Measurements from ENCODE around the gene ZMAT5. TPM values are rescaled to one million over a fixed set of nuclear protein-coding genes. Genes with fewer than 3 reads are reported as not detected.

Gene ZMAT5
- total RNA-seq, 1 donor from 2014 or later: 28.5 TPM

DNA sequence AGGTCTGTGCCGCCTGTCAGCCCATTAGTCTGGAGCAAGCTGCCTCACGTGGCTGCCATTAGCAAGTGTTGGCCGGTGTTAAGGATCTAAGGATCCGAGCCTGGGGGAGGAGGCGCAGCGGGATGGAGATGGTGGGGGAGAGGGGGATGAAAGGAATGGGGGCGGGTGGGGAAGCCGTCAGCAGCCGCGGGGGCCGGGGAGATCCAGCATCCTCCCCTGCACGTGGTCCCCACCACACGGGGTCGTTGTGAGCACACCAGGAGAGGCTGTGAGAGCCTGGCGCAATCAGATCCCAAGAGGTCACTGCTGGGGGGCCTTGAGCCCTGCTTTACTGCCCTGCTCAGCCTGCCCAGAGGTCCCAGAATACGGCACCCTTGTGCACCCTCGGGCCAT lies 39.7 kb downstream of the ZMAT5 start:
- no peak overlapping the region for H3K27ac Mint-ChIP-seq
- no peaks in the 10 kb centered on the region for H3K4me1 Mint-ChIP-seq (ENCODE audit: low read depth)
- no peak for DNase-seq (ENCODE audit: low spot score)
- peaks cover 3% of the 10 kb centered on the region for H3K27me3 Mint-ChIP-seq (ENCODE audit: insufficient read depth)
- H3K4me3 Mint-ChIP-seq: no peak overlapping the region
- no peaks in the 10 kb centered on the region for H3K36me3 Mint-ChIP-seq (ENCODE audit: low read depth)
- no peaks in the 10 kb centered on the region for H3K9me3 Mint-ChIP-seq
- intact Hi-C loops (cut with micrococcal nuclease): no loop called here

DNA sequence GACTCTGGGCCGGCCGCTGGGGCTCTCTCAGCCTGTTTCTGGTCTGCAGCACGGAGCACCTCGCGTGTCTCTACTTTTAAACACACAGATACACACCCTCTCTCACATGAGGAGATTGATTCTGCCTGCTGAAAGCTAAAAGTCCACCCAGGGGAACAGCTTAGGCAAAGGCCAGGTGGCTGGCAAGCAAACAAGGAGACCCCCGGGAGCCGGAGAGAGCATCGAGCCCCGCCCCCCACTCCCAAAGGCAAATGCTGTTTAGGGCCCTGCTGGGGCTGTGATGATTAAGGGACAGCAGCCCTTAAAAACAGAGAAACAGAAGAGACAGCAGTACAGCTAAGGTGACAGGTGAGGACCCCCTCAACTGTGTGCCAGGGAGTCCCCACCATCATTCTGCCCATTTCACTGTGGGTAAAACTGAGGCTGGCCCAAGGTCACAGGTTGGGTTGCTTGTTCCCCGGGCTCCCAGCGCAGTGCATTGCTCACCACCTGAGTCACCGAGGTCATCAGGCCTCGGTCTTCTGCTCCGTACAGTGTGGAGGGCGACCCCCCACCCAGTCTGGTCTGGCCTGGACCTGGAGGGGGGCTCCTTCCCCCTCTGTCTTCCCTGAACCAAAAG lies 40.2 kb downstream of the ZMAT5 start:
- intact Hi-C loops (cut with micrococcal nuclease): no loop called here
- no peaks in the 10 kb centered on the region for H3K4me1 Mint-ChIP-seq (ENCODE audit: low read depth)
- H3K36me3 Mint-ChIP-seq (ENCODE audit: low read depth): no peaks in the 10 kb centered on the region
- no peak overlapping the region for H3K27ac Mint-ChIP-seq
- no peaks in the 10 kb centered on the region for H3K9me3 Mint-ChIP-seq
- peaks cover 7% of the 10 kb centered on the region for H3K27me3 Mint-ChIP-seq (ENCODE audit: insufficient read depth)
- DNase-seq (ENCODE audit: low spot score): no peak
- H3K4me3 Mint-ChIP-seq: no peak overlapping the region

DNA sequence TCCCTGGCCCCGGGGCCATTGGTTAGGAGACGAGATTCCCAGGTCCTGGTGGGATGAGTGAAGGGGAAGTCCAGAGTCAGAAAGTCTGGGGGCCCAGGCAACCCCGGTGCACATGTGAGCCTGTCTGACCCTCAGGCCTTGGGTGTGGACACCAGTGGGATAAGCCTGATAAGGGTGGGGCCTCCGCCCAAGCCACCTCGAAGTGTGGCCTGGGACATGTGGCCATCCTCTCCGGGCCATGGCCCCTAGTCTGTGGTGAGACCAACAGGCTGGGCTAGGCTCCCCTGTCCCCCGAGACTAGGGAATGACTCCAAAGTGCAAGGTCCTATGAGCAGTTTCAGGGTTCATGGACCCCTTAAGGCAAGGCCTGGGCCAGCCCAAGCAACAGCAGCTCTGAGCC lies 40.7 kb downstream of the ZMAT5 start:
- intact Hi-C loops (cut with micrococcal nuclease): no loop called here
- DNase-seq (ENCODE audit: low spot score): no peak
- H3K27ac Mint-ChIP-seq: no peak overlapping the region
- no peaks in the 10 kb centered on the region for H3K4me1 Mint-ChIP-seq (ENCODE audit: low read depth)
- peaks cover 11% of the 10 kb centered on the region for H3K27me3 Mint-ChIP-seq (ENCODE audit: insufficient read depth)
- no peaks in the 10 kb centered on the region for H3K9me3 Mint-ChIP-seq
- H3K36me3 Mint-ChIP-seq (ENCODE audit: low read depth): no peaks in the 10 kb centered on the region
- no peak overlapping the region for H3K4me3 Mint-ChIP-seq

DNA sequence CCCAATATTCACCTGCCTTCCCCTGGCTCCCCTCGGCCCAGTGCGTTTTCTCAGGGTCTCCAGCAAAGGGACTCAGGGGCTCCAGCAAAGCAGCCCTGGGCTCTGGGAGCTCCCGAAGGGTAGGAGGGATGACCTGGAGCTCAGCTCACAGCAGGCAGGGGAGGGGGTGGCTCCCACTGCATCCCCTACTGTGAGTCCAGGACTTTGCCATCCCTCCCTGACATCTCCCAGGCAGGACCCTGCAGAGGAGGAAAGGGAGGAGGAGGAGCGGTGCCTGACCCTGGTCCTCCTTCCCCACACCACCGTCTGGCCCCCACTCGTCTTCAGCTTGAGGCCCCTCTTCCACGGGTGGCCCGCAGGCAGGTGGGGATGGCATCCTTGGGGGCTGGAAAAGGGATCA lies 42.0 kb downstream of the ZMAT5 start:
- Mint-ChIP-seq H3K9me3 (no peaks in the 10 kb centered on the region), H3K27ac (no peak overlapping the region), H3K4me1 (ENCODE audit: low read depth) (no peaks in the 10 kb centered on the region), H3K27me3 (ENCODE audit: insufficient read depth) (peaks cover 11% of the 10 kb centered on the region), H3K36me3 (ENCODE audit: low read depth) (no peaks in the 10 kb centered on the region), H3K4me3 (no peak overlapping the region)
- intact Hi-C loops (cut with micrococcal nuclease): no loop called here
- no peak for DNase-seq (ENCODE audit: low spot score)

DNA sequence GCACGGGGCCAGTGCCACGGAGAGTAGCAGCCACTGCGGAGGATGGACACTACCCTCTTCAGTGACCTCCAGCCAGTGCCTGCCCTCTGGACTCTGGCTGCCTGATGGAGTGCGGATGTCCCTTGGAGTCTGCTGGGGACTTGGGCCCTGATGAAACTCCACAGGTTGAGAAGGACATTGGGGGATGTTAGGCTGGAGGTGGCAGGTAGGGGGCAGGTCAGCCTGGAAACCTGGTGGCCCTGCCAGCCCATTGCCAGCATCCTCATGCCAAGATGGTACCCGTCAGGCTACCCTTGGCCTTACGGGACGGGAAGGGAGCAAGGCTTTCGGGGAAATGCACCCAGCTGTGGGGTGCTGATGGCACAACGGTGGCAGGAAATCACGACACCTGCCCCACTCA lies 43.0 kb downstream of the ZMAT5 start:
- no peak for DNase-seq (ENCODE audit: low spot score)
- Mint-ChIP-seq H3K27ac (no peak overlapping the region), H3K36me3 (ENCODE audit: low read depth) (no peaks in the 10 kb centered on the region), H3K4me3 (no peak overlapping the region), H3K27me3 (ENCODE audit: insufficient read depth) (peaks cover 18% of the 10 kb centered on the region), H3K4me1 (ENCODE audit: low read depth) (no peaks in the 10 kb centered on the region), H3K9me3 (no peaks in the 10 kb centered on the region)
- intact Hi-C loops (cut with micrococcal nuclease): no loop called here

DNA sequence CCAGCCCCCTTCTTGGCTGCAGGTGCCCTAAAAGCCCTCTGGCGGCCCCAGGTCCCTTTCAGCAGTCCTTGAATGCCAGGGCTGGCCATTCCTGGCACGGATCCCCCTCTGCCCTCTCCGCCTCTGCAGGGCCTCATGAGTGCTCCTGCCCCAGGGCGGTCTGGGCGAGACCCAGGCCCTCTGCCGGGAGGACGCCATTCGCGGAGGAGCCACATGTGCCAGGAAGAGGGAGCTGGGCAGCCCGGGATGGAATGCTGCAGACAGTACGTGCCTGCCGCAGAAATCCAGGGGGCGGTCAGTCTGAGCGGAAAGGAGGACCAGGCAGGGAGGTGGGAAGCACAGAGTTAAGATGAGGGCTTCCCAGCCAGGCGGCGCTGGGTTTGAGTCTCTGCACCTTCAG lies 44.2 kb downstream of the ZMAT5 start:
- Mint-ChIP-seq H3K36me3 (ENCODE audit: low read depth) (no peaks in the 10 kb centered on the region), H3K9me3 (no peaks in the 10 kb centered on the region), H3K27me3 (ENCODE audit: insufficient read depth) (peaks cover 26% of the 10 kb centered on the region), H3K27ac (no peak overlapping the region), H3K4me3 (no peak overlapping the region), H3K4me1 (ENCODE audit: low read depth) (no peaks in the 10 kb centered on the region)
- no peak for DNase-seq (ENCODE audit: low spot score)
- intact Hi-C loops (cut with micrococcal nuclease): no loop called here

DNA sequence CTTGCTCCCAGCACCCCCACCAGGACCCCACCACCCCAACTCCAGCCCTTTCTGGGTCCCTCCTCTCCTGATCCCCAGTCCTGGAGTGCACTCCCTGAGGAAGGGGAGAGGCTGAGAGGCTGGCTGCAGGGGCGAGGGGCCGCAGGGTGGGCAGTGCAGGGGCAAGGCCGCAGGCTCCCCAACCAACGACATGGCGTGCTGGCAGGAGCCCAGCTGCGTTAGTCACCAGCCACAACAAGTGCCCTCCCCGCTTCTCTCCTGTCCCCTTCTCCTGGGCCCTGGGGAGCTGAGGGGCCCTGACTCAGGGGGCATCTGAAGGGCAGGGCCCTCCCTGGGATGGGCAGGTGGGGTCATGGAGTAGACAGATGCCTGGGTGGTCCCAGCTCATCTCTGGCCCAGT lies 44.7 kb downstream of the ZMAT5 start:
- no peak for DNase-seq (ENCODE audit: low spot score)
- peaks cover 30% of the 10 kb centered on the region for H3K27me3 Mint-ChIP-seq (ENCODE audit: insufficient read depth)
- H3K9me3 Mint-ChIP-seq: no peaks in the 10 kb centered on the region
- no peak overlapping the region for H3K4me3 Mint-ChIP-seq
- no peaks in the 10 kb centered on the region for H3K36me3 Mint-ChIP-seq (ENCODE audit: low read depth)
- intact Hi-C loops (cut with micrococcal nuclease): no loop called here
- H3K27ac Mint-ChIP-seq: no peak overlapping the region
- H3K4me1 Mint-ChIP-seq (ENCODE audit: low read depth): no peaks in the 10 kb centered on the region

DNA sequence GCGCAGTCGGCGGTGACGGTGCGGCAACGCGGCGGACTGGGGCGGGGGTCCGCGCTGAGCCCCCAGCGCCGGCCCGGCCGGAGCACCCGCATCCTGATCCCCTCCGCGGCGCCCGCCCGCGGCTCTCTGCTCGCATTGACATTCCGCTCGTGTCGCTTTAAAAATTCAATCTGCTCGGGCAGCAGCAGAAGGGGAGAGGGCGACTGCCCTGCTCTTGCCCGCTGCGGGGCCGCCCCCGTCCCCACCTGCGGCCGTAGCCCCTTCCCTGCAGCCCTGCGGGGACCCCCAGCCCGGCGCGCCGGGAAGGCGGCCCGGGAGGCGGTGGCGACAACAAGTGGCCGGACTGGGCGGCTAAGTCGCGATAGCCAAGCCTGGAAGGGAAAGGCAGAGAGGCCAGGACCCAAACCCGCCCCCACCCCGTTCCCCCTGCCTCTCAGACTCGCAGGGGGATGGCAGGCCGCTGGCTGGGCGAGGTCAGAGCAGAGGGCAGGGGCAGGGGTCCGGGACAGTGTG lies 45.9 kb downstream of the ZMAT5 start:
- Mint-ChIP-seq H3K27me3 (ENCODE audit: insufficient read depth) (peaks cover 35% of the 10 kb centered on the region), H3K27ac (no peak overlapping the region), H3K9me3 (no peaks in the 10 kb centered on the region), H3K4me3 (no peak overlapping the region), H3K36me3 (ENCODE audit: low read depth) (no peaks in the 10 kb centered on the region), H3K4me1 (ENCODE audit: low read depth) (no peaks in the 10 kb centered on the region)
- intact Hi-C loops (cut with micrococcal nuclease): no loop called here
- DNase-seq (ENCODE audit: low spot score): no peak

DNA sequence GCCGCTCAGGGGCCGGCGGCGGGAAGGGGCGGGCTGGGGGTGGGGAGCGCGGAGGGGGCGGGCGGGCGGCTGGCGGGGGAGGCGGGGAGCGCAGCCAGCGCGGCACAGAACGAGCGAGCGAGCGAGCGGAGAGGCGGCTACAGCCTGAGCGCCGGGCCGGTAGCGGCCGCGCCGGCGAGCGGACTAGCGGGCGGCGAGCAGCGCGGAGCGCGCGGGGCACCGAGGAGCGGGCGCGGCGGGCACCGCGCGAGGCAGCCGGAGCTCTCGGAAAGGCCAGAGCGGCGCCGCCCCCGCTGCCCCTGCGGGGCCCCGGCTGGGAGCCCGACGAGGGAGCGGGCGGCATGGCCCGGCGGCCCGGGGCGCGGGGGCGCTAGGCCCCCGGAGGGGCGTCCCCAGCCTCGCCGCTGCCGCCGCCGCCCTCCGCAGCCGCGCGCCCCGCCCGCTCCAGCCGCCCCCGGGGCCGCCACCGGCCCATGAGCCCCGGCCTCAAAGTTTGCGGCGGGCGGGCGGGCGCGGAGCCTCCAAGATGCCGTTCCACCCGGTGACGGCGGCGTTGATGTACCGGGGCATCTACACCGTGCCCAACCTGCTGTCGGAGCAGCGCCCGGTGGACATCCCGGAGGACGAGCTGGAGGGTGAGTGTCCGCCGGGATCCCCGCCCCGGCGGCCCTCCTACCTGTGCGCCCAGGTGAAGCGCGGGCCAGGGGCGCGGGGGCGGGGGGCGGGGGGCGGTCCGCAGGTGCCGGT lies 46.7 kb downstream of the ZMAT5 start, which contains the start of gene CABP7:
TSS of gene CABP7 (plus strand) at position 105 of the 747 bp plus-strand sequence. CDS start at position 527, 422 bp downstream.
- DNase-seq (ENCODE audit: low spot score): no peak
- H3K4me3 Mint-ChIP-seq: no peak within 1 kb of the TSS
- no peaks in the 10 kb centered on the region for H3K36me3 Mint-ChIP-seq (ENCODE audit: low read depth)
- no peaks in the 10 kb centered on the region for H3K4me1 Mint-ChIP-seq (ENCODE audit: low read depth)
- peaks cover 35% of the 10 kb centered on the region for H3K27me3 Mint-ChIP-seq (ENCODE audit: insufficient read depth)
- H3K27ac Mint-ChIP-seq: no peak within 1 kb of the TSS
- H3K9me3 Mint-ChIP-seq: no peaks in the 10 kb centered on the region
- intact Hi-C loops (cut with micrococcal nuclease): no loop called here

DNA sequence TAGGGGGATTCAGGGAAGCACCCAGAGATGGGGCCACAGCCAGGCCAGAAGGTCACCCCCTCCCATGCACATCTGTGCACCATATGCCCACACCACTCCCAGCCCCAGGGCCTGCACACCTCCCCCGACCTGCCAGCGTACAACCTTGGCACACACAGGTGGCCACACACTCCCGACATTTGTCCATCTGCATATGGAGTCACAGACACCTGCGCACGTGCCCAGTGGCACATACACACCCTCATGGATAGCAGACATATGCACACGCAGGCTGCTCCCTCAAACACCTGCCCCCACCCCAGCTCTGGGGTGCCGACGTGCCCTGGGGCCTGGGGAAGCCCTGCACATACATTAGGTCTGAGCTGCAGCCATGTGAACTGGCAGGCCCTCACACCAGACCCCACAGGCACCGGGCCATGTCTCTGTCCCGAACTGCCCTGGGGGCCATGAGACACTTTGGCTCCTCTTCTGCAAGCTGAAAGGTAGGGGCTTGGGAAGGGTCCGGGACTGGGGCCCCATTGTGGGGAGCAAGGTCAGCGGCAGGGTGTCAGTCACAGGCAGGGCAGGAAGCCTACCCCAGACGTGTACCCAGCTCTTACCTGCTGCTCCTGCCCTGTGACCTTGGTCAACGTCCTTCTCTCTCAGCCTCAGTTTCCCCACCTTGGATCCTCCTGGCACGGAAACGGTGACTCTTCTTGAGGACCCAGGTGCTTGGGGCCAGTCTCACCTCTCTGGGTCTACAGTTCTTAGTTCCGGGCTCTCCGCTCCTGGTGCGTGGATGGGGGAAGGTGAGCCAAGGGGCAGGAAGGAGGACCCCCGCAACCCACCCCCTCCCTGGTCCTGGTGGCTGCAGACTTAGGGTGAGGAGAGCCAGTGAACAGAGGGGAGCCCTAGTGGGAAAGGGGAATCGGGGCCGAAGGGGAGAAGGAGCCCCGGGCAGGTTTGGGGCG lies 47.6 kb downstream of the ZMAT5 start:
- Mint-ChIP-seq H3K27ac (no peak overlapping the region), H3K36me3 (ENCODE audit: low read depth) (no peaks in the 10 kb centered on the region), H3K9me3 (no peaks in the 10 kb centered on the region), H3K4me3 (no peak overlapping the region), H3K4me1 (ENCODE audit: low read depth) (no peaks in the 10 kb centered on the region), H3K27me3 (ENCODE audit: insufficient read depth) (peaks cover 37% of the 10 kb centered on the region)
- no peak for DNase-seq (ENCODE audit: low spot score)
- intact Hi-C loops (cut with micrococcal nuclease): no loop called here

DNA sequence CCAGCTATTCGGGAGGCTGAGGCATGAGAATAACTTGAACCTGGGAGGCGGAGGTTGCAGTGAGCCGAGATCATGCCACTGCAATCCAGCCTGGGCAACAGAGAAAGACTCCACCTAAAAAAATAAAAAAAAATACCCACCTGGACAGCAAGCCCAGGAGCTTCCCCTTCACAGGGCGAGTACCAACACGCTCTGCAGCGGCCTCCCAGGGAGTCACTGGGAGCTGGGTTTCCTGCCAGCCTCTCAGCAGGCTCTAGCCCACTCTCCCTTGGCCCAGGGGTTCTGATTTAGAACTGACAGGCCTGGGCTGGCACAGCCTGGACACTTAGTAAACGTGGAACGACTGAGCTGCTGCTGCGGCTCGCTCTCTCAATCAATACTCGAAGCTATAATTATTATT lies 49.0 kb downstream of the ZMAT5 start:
- H3K27me3 Mint-ChIP-seq (ENCODE audit: insufficient read depth): peaks cover 37% of the 10 kb centered on the region
- no peaks in the 10 kb centered on the region for H3K36me3 Mint-ChIP-seq (ENCODE audit: low read depth)
- H3K9me3 Mint-ChIP-seq: no peaks in the 10 kb centered on the region
- no peak overlapping the region for H3K27ac Mint-ChIP-seq
- no peak for DNase-seq (ENCODE audit: low spot score)
- H3K4me3 Mint-ChIP-seq: no peak overlapping the region
- H3K4me1 Mint-ChIP-seq (ENCODE audit: low read depth): no peaks in the 10 kb centered on the region
- intact Hi-C loops (cut with micrococcal nuclease): no loop called here

DNA sequence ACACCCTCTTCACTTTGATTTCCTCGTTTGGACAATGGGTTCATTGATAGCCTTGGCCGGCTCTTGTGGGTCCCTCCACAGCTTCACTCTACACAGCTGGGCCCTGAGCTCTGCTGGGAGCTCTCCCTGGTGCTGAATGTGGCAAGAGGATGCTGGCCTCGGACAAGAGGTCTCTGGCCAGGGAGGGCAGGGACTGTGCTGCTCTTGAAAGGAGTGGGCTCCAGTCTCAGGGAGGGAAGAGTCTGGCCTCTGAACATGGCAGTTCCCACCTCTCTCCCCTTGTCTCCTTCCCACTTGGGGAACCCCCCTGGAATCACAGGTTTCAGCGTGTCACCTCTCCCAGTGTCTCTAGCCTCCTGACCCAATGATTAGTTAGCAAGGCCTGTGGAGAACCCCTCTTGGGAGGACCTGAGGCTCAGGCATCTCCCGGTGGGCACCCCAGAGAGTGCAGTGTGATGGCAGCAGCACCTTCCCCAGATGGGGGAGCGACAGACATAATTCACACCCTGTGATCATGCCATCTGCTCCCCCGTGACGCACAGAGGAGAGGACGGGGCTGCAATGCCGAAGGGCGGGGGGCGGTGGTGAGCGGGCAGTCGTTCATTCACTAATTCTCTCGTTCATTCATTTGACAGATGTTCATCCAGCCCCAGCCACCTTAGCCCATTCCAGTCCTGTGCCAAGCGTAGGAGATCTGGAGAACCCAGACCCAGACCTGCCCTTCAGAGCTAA lies 49.8 kb downstream of the ZMAT5 start:
- Mint-ChIP-seq H3K36me3 (ENCODE audit: low read depth) (no peaks in the 10 kb centered on the region), H3K9me3 (no peaks in the 10 kb centered on the region), H3K27ac (no peak overlapping the region), H3K27me3 (ENCODE audit: insufficient read depth) (peaks cover 38% of the 10 kb centered on the region), H3K4me1 (ENCODE audit: low read depth) (no peaks in the 10 kb centered on the region), H3K4me3 (no peak overlapping the region)
- intact Hi-C loops (cut with micrococcal nuclease): no loop called here
- DNase-seq (ENCODE audit: low spot score): peak; percentile 21
